HG03060 (cell line): ENCODE results near the gene SLC30A1.
"Not testable (repeated sequence)": the region's sequence is repeated elsewhere in the genome, so short reads cannot be mapped to it uniquely, and the experiment has no call there.

Source experiments
- ATAC-seq: cut with Tn5 transposase; IDR thresholded peaks from one replicate; pipeline ENCODE4 v1.9.1; 2021; ENCODE audit warnings: low read depth, moderate number of reproducible peaks; ENCODE audit not compliant: unreplicated experiment

SLC30A1 gene

GRCh38 chr1:211588711-211589110, 9.8 kb upstream of the SLC30A1 start:
- ATAC-seq, result no peak

GRCh38 chr1:211587123-211587522, 8.2 kb upstream of the SLC30A1 start:
- no peak for ATAC-seq

- ATAC-seq, result no peak
These were observed 7.6 kb upstream of the SLC30A1 start for GRCh38 chr1:211586538-211586937.

GRCh38 chr1:211583011-211583992, 4.3 kb upstream of the SLC30A1 start:
- no peak for ATAC-seq

- ATAC-seq, result no peak
These were observed 2.6 kb upstream of the SLC30A1 start for GRCh38 chr1:211581526-211581925.

- no peak for ATAC-seq
These were observed 1.3 kb upstream of the SLC30A1 start for GRCh38 chr1:211580303-211580687.

GRCh38 chr1:211579440-211580302, 710 bp upstream of the SLC30A1 start:
- peak; percentile 20 for ATAC-seq

- no peak for ATAC-seq
These were observed 932 bp downstream of the SLC30A1 start for GRCh38 chr1:211577819-211578639.

- no peak for ATAC-seq
These were observed 1.6 kb downstream of the SLC30A1 start for GRCh38 chr1:211577277-211577818.

- ATAC-seq, result no peak
These were observed 2.2 kb downstream of the SLC30A1 start for GRCh38 chr1:211576717-211577116.

- ATAC-seq, result no peak
These were observed 4.3 kb downstream of the SLC30A1 start for GRCh38 chr1:211574705-211575104.

- no peak for ATAC-seq
These were observed 7.0 kb downstream of the SLC30A1 start for GRCh38 chr1:211571998-211572397.

GRCh38 chr1:211570378-211570777, 8.6 kb downstream of the SLC30A1 start:
- not testable (repeated sequence) for ATAC-seq

- ATAC-seq, result peak; percentile 89
These were observed 12.4 kb downstream of the SLC30A1 start for GRCh38 chr1:211566431-211567025.

GRCh38 chr1:211564084-211564483, 14.9 kb downstream of the SLC30A1 start:
- ATAC-seq, result no peak

- no peak for ATAC-seq
These were observed 19.5 kb downstream of the SLC30A1 start for GRCh38 chr1:211559222-211560010.

GRCh38 chr1:211557894-211558625, 20.9 kb downstream of the SLC30A1 start:
- no peak for ATAC-seq

- no peak for ATAC-seq
These were observed 25.4 kb downstream of the SLC30A1 start for GRCh38 chr1:211553549-211553948.
